ENCODE results near the gene PTDSS2. TPM values are rescaled to one million over a fixed set of nuclear protein-coding genes. Genes with fewer than 3 reads are reported as not detected.

Gene PTDSS2
- total RNA-seq, 2 experiments from 2014 or later, result 26.2 to 30.0 TPM

DNA sequence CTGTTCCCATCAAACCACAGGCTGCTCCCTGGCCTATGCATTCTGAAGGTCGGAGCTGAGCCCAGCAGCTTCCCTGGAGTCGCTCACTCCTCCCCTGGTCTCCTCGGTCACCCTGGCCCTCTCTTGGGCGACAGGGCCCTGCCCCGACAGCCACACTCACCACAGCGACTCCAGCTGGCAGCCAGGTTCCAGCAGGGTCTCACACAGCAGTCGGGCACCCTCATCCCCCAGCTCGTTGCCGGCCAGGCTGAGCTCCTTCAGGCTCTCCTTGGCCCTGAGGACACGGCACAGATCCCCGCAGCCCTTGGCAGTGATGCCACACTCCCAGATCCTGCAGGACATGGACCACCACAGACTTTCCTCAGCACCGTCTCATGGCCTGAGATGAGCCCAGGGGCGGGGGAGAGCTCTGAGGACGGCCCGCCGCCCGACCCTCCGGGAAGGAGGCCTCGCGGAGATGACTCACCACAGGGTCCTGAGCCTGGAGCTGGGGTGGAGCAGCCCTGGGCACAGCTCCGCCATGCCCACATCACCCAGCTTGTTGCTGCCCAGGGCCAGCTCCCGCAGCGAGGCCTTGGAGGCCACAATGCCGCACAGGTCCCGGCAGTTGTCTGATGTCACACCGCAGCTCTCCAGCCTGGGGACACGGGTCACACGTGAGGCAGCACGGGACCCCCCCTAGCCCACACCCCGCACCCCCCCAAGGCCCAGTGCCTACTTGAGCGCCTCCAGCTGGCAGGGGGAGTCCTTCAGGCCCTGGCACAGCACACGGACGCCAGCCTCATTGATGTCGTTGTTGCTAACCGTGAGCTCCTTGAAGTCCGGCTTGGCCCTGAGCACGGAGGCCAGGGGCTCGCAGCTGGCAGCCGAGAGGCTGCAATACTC, 48.5 kb downstream of the PTDSS2 start:
- ChIA-PET POLR2A (no interaction called here), CTCF (interaction anchor here (1.7 kb wide), 1 partner anchor 20 kb away, joined by 11 read pairs; no protein-coding TSS in a partner anchor)

DNA sequence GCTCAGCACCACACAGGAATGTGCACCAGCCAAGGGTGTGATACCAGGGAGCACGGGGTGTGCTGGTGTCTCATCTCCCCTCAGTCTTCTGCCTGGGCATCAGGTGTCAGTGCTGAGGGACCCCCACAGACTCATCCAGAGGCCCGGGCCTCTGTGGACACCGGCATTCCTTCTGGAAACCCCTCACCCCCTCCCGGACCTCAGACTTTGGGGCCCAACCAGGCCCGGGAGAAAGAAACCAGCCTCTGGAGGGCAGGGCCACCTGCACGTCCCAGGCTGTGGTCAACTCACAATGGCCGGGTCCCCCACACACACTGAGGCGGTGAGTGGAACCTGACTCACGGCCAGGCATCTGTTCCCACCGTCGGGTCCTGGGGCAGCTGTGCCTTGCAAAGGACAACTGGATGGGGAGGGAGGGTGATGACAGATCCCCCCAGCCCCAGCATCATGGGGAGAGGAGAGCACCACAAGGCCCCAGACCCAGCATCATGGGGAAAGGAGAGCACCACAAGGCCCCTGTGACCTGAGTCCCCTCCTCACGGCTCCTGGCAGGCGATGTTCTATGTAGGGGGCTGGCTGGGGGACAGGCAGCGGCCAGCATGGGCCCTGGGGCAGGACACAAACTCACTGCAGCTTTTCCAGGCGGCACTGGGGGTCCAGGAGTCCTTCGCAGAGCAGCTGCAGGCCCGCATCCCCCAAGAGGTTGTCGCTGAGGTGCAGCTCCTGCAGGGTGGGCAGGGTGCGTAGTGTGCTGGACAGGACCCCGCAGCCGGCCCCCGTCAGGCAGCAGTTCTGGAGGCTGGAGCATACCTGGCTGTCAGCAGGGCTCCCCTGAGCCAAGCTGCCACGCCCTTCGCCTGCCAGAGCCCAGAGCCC, 49.4 kb downstream of the PTDSS2 start:
- POLR2A ChIA-PET, result no interaction called here
- CTCF ChIA-PET, result interaction anchor here (1.7 kb wide), 1 partner anchor 20 kb away, joined by 11 read pairs; no protein-coding TSS in a partner anchor

- CTCF ChIA-PET, result interaction anchor here (1.2 kb wide), 1 partner anchor 17 kb away, joined by 3 read pairs; no protein-coding TSS in a partner anchor
- POLR2A ChIA-PET, result no interaction called here
Observed at GRCh38 chr11:501001-501682, 51.1 kb downstream of the PTDSS2 start.

DNA sequence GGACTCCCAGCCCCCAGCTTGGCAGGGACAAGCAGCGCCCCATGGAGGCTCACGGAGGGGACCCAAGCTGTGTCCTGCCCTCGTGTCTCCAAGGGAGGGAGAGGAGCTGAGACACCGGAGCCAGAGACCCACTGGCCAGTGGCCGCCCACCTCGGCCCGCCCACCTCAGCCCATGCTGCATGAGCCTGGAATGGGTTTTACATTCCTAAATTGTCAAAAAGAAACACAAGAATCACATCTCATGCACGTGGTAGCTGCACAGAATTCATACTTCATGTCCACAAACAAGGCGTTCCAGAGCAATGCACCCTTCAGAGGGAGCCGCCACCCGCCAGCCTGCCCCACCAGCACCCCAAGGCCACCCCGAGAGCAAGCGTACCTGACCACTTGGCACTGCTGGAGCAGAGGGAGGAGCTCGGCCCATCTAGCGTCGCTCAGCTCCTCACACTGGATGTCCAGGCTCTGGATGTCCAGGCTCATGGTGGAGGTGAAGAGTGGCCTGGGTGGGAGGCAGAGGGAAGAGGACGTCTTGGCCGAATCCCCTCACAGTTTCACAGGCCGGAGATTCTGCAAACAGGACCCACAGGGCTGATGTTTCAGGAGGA, 51.7 kb downstream of the PTDSS2 start:
- CTCF ChIA-PET, result no interaction called here
- POLR2A ChIA-PET, result no interaction called here

DNA sequence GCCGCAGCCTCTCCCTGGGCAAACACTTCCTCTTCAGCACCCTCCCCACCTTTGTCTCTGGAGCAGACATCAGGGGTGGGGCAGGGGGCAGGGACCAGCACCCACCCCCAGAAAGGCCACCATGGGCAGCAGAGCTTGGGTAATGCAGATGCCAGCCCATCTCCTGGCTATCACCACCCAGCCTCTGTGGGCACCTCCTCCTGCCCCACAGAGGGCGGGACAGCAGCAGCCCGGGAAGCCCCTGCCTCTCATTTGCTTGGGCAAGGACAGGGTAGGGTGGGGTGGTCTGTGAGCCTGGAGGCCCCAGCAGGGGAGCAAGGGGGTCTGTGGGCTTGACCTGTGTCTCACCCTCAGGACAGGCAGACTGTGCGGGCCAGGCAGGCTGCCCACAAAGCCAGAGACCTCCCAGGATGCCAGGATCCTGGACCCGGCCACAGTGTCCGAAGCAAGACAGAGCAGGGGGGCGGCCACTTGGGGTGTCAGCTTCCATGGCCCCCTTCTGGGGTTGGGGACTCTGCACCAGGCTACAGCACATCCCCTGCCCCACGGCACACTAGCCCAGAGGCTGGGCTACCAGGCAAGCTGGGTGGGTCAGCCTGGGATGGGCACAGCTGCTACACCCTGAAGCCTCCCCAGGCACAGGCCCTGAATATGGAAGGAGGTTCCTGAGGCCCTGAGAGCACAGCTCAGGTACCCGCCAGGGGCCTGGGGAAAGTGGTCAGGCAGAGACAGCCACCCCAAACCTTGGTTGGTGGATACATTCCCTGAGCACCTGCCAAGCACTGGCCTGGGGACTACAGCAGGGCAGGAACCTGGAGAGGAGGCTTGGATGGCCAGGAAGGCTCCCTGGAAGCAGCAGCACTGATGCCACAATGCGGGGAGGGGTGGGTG, 52.5 kb downstream of the PTDSS2 start:
- CTCF ChIA-PET, result interaction anchor here (0.8 kb wide), 1 partner anchor 9 kb away, joined by 3 read pairs; no protein-coding TSS in a partner anchor
- POLR2A ChIA-PET, result no interaction called here

DNA sequence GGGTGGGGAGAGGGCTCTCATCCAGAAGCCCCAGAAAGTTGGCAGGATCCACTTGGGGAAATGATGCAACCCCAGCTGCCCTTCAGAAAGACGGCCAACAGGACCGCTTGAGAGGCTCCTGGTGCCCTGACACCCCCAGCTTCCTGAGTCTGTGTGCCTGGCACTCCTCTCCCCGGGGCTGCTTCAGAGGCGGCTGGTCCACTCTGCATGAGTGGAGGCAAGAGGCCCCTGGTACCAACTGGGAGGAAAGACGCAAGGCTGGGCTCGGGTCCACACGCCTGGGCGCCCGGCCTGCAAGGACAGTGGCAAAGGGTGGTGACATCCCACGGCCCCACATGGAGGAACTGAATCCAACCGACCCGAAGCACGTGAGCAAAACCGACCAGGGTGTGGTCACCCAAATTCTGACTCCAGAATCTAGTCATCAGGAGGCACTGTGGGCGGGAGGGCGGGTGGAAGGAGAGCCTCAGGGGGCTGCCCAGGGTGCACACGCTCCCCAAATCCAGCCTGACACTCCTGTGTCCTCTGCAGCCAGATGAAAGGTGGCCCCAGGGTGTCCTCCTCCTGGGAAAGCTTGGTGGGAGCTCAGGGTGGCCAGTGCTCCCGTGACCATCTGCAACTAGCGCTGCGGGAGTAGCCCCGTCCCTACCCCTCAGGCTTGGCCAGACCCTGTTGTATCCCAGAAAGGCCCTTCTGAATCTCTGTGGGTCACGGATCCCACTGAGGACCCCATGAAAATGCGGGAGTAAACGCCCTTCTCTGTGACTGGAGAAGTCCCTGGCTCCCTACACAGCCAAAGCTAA, 53.3 kb downstream of the PTDSS2 start:
- ChIA-PET CTCF (interaction anchor here (0.8 to 1.2 kb wide), 3 partner anchors 10 to 55 kb away, joined by 3 to 4 read pairs (median 3); no protein-coding TSS in a partner anchor), POLR2A (no interaction called here)

- ChIA-PET CTCF (interaction anchor here (1.2 to 6.0 kb wide), 3 partner anchors 14 to 56 kb away, joined by 3 to 26 read pairs (median 4); no protein-coding TSS in a partner anchor), POLR2A (interaction anchor here (0.6 kb wide), 1 partner anchor 14 kb away, joined by 3 read pairs; no protein-coding TSS in a partner anchor)
Observed at GRCh38 chr11:504053-504993, 54.2 kb downstream of the PTDSS2 start.

DNA sequence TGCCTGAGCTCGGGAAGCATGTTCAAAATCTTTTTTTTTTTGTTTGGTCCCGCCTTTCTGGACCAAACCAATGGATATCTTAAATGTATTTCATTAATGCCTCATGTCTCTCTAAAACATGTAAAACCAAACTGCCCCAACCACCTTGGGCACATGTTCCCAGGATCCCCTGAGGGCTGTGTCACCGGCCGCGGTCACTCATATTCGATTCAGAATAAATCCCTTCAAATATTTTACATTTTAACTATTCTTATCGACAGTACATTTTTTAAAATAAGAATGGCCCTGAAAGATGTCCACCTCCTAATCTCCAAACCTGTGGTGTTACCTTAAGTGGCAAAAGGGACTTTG, 54.9 kb downstream of the PTDSS2 start:
- ChIA-PET CTCF (interaction anchor here (6.0 kb wide), 1 partner anchor 14 kb away, joined by 26 read pairs; no protein-coding TSS in a partner anchor), POLR2A (interaction anchor here (0.6 kb wide), 1 partner anchor 13 kb away, joined by 3 read pairs; no protein-coding TSS in a partner anchor)

DNA sequence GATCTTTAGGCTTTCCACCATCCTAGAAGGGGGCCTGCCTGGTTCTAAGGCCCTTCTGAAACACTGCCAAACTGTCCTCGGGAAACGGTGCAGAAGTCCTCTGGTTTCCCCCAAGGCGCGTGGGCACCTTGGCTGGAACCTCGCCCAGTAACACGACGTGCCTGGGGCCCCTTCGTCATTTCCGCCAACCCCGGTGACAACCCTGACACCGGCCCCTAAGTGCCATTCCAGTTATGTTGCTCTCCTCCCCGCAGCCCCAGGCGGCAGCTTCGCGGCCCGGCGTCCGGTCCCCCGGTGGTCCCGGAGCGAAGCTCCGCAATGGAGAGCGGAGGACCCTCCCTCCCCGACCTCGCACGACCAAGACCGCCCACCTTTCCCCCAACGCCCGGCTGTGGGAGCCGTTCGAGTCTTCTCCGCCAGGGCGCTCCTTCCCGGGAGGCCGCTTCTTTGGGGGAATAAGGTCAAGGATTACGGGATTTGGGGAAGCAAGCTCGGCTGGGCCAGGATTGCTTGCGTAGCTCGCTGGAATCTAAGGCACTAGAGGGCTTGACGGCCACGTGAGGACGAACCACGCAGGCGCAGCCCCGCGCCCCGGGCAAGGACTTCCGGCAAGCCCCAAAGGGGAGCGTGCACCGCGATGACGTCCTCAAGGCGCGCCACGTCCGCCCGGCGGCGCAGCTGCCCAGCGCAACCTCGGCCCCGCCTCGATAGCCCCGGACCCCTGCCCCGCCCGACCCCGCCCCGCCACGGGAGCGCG, 56.3 kb downstream of the PTDSS2 start:
- POLR2A ChIA-PET, result interaction anchor here (0.5 to 2.1 kb wide), 6 partner anchors 12 to 300 kb away, joined by 3 to 14 read pairs (median 7); partner anchors contain the start of genes HRAS, LRRC56 and PTDSS2
- CTCF ChIA-PET, result interaction anchor here (0.7 to 6.0 kb wide), 3 partner anchors 12 to 57 kb away, joined by 3 to 26 read pairs (median 10); partner anchors contain the start of gene PTDSS2

DNA sequence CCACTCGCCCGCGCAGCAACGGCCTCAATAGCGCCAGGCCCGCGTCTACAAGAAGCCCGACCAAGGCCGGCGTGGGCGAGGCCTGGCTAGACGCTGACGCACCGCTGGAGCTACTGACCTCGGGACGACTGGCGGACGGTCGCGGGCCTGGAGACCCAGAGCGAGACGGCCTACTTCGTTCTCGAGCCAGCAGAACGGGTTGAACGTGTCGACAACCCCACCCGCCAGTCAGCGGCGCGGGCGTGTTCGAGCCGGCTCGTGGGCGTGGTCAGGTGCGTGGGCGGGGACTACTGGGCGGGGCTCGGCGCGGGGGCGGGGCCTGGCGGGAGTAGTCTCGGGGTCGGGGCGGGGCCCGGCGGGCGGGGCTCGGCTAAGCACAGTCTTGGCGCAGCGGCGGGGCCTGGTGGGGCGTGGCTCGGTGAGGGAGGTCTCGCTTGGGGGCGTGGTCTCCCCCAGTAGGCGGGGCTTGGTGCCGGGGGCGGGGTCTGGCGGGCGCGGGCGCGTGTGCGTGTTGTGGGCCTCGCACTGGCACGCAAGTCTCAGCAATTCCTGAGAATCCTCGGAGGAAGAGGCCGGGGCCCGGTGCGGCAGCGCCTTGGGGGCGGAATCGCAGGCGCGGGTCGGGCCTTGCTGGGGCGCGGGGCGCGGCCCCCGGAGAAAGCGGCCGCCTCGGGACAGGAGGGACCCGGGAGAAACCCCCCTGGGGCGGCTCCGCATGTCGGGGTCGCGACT, 57.1 kb downstream of the PTDSS2 start, which contains the start of gene RNH1:
Gene RNH1, minus strand, starts transcription at position 248 of the 732 bp plus-strand sequence. CDS start 5,080 bp downstream, outside the sequence.
- ChIA-PET CTCF (interaction anchor here (2.0 to 6.0 kb wide), 2 partner anchors 11 to 58 kb away, joined by 10 to 26 read pairs; partner anchors contain the start of gene PTDSS2), POLR2A (interaction anchor here (0.5 to 2.1 kb wide), 5 partner anchors 12 to 299 kb away, joined by 3 to 14 read pairs (median 7); partner anchors contain the start of genes HRAS, LRRC56 and PTDSS2)

GRCh38 chr11:507727-508515, 57.8 kb downstream of the PTDSS2 start:
- CTCF ChIA-PET, result interaction anchor here (2.0 to 6.0 kb wide), 2 partner anchors 11 to 59 kb away, joined by 10 to 26 read pairs; partner anchors contain the start of gene PTDSS2

DNA sequence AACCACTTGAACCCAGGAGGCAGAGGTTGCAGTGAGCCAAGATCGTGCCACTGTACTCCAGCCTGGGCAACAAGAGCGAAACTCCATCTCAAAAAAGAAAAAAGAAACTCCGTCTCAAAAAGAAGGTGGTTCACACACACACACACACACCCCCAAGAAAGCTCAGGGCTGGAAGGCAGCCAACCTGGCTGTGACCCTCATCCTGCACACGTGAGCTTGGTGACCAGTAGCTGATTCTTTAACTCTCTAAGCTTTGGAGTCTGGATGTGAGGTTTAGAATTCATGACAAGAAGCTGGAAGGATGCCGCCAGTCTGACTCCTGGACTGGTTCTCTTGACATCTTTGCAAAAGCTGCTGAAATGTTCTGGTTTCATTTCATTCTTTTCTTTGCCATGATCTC, 58.9 kb downstream of the PTDSS2 start:
- POLR2A ChIA-PET, result no interaction called here

More at GRCh38 chr11:507727-508515, 57.8 kb downstream of the PTDSS2 start:
- POLR2A ChIA-PET, result no interaction called here

More for the DNA sequence above, 58.9 kb downstream of the PTDSS2 start:
- CTCF ChIA-PET, result interaction anchor here (6.0 kb wide), 1 partner anchor 10 kb away, joined by 26 read pairs; no protein-coding TSS in a partner anchor

Data from activated CD8-positive, alpha-beta memory T cell treated with anti-CD3 and anti-CD28 coated beads for 36 hours (primary cell).